SJCRH30 (cell line): Measurements from ENCODE around the gene TNPO2. TPM values are rescaled to one million over a fixed set of nuclear protein-coding genes. Genes with fewer than 3 reads are reported as not detected.
"Not testable (repeated sequence)": the region's sequence is repeated elsewhere in the genome, so short reads cannot be mapped to it uniquely, and the experiment has no call there.

Experiments
- DNase-seq, 2 experiments: peaks; one replicate each; pipeline ENCODE4 v3.0.0-alpha.2; 2015 to 2020
- H3K27ac ChIP-seq: fragments of 250-450 bp; sonication (Bioruptor Pico); 2 replicates; pipeline ENCODE4 v1.5.1; 2020; ENCODE audit warnings: mild to moderate bottlenecking, moderate library complexity
- H3K27me3 ChIP-seq: fragments of 250-450 bp; sonication (Bioruptor Pico); 2 replicates; pipeline ENCODE4 v1.5.1; 2020; ENCODE audit warnings: mild to moderate bottlenecking, moderate library complexity
- H3K36me3 ChIP-seq: fragments of 250-450 bp; sonication (Bioruptor Pico); 2 replicates; pipeline ENCODE4 v1.5.1; 2020; ENCODE audit warnings: mild to moderate bottlenecking, moderate library complexity
- H3K4me1 ChIP-seq: fragments of 250-450 bp; sonication (Bioruptor Pico); 2 replicates; pipeline ENCODE4 v1.5.1; 2020; ENCODE audit warnings: mild to moderate bottlenecking, moderate library complexity
- H3K4me3 ChIP-seq: fragments of 250-450 bp; sonication (Bioruptor Pico); 2 replicates; pipeline ENCODE4 v1.5.1; 2020; ENCODE audit warnings: mild to moderate bottlenecking, moderate library complexity
- H3K9me3 ChIP-seq: fragments of 250-450 bp; sonication (Bioruptor Pico); replicated peaks from 2 replicates; pipeline ENCODE4 v1.5.1; 2020; ENCODE audit warnings: mild to moderate bottlenecking, moderate library complexity
- total RNA-seq: library from RNA; depleted of rRNA; stranded (reverse); fragments of >200 nt; shearing (Covaris generic); gene quantifications from 2 replicates; pipeline ENCODE4 v1.2.3, GENCODE V29; 2014

Gene TNPO2
- total RNA-seq, 1 experiment from 2014 or later, result 80.9 TPM

DNA sequence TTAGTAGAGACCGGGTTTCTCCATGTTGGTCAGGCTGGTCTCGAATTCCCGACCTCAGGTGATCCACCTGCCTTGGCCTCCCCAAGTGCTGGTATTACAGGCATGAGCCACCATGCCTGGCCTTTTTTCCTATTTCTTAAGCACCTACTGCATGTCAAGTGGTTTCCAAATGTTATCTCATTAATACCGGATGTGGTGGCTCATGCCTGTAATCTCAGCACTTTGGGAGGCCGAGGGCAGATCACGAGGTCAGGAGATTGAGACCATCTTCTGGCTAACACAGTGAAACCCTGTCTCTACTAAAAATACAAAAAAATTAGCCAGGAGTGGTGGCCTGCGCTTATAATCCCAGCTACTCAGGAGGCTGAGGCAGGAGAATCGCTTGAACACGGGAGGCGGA is 1.9 kb upstream of the TNPO2 start:
- H3K36me3 ChIP-seq, result peaks cover 25% of the 10 kb centered on the region
- not testable (repeated sequence) for H3K27me3 ChIP-seq, DNase-seq, H3K4me3 ChIP-seq, H3K9me3 ChIP-seq, H3K4me1 ChIP-seq, H3K27ac ChIP-seq

GRCh38 chr19:12723381-12723640 is 421 bp downstream of the TNPO2 start:
- H3K4me3 ChIP-seq, result peak overlapping the region; percentile 78
- no peaks in the 10 kb centered on the region for H3K9me3 ChIP-seq
- peaks cover 18% of the 10 kb centered on the region for H3K36me3 ChIP-seq
- DNase-seq, result no peak
- H3K27ac ChIP-seq, result peak overlapping the region; percentile 84
- H3K4me1 ChIP-seq, result peaks cover 2% of the 10 kb centered on the region; the same call in 1 of the 2 replicates
- H3K27me3 ChIP-seq, result no peaks in the 10 kb centered on the region

DNA sequence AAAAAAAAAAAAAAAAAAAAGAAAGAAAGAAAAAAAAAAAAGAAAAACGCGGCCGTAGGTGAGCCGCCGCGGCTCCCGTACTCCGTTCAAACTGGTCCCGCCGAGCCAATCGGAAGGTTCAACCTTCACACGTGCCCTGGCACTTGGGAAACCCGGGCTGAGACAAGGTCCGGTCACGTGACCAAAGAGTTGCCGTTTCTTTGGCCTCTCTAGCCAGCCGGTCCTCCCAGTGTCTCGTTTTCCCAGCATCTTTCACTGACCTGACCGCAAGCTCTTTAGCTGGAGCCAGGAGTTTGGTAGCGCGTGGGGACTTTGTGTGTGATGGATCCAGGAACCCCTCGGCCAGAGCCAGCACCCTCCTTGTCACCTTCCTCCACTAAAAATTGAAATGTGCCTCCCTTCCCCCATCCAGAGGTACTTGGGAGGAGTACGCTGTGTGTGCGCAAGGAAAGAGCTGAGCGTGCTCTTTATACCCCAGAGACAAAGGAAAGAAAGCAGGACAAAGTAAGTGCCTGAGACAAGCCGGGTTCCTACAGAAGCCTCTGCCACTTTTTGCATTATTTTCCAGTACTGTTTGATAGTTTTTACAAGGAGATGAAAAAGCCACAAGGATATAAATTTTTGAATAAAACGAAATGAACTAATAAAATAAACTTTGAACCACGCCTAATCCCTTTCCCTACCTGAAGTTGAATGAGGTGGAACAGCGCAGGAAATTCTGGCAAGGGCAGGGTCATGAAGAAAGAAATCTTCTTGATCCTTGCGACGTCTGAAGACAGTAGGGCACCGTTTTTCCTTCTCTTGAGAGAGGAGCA is 959 bp downstream of the TNPO2 start:
- Histone ChIP-seq H3K9me3 (no peaks in the 10 kb centered on the region), H3K36me3 (peaks cover 18% of the 10 kb centered on the region), H3K4me3 (peak overlapping the region; percentile 78), H3K27me3 (no peaks in the 10 kb centered on the region), H3K27ac (peak overlapping the region; percentile 84), H3K4me1 (peaks cover 2% of the 10 kb centered on the region; the same call in 1 of the 2 replicates)
- DNase-seq, result peak; percentile 100

DNA sequence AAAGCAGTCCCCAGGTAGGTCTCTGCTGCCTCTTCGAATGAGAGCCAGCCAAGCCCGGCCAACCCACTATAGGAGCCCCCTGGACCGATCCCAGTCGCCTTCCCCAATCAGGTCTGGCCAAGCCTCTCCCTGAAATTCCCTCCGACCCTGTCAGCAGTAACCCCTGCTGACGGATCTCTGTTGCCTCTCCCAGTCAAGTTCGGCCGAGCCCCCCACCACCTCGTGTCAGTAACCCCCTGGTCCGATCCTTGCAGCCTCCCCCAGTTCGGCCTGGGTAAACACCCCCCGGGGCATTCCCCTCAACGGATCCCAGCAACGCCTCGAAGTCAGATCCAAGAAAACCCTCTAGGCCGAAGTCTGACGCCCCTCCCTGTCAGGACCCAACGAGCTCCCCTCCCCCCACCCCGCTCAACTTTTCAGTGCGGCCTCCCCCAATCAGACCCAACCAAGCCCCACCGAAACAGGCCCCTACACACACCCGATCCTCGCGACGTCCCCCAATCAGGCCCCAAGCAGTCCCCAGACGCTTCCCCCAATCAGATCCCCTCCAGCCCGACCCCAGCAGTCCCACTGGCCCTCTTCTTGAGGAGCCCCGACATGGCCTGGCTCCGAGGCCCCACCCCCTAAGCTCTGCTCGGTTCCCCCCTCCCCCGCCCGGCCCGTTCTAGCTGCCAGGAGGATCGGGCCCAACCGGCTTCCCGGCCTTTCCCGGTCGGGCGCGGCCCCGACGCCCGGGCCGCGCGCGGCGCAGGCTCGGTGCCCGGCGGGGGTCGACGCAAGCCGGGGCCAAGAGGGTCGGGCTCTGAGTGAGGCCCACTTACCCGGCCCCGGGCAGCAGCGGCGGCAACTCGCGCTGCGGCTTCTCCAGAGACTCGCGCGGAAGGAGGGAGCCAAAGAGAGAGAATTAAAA is 1.8 kb downstream of the TNPO2 start:
- Histone ChIP-seq H3K36me3 (peaks cover 23% of the 10 kb centered on the region), H3K4me3 (peak overlapping the region; percentile 78), H3K27me3 (no peaks in the 10 kb centered on the region), H3K9me3 (no peaks in the 10 kb centered on the region), H3K27ac (peak overlapping the region; percentile 84), H3K4me1 (peaks cover 2% of the 10 kb centered on the region; the same call in 1 of the 2 replicates)
- peak; percentile 80 to 86 for DNase-seq

DNA sequence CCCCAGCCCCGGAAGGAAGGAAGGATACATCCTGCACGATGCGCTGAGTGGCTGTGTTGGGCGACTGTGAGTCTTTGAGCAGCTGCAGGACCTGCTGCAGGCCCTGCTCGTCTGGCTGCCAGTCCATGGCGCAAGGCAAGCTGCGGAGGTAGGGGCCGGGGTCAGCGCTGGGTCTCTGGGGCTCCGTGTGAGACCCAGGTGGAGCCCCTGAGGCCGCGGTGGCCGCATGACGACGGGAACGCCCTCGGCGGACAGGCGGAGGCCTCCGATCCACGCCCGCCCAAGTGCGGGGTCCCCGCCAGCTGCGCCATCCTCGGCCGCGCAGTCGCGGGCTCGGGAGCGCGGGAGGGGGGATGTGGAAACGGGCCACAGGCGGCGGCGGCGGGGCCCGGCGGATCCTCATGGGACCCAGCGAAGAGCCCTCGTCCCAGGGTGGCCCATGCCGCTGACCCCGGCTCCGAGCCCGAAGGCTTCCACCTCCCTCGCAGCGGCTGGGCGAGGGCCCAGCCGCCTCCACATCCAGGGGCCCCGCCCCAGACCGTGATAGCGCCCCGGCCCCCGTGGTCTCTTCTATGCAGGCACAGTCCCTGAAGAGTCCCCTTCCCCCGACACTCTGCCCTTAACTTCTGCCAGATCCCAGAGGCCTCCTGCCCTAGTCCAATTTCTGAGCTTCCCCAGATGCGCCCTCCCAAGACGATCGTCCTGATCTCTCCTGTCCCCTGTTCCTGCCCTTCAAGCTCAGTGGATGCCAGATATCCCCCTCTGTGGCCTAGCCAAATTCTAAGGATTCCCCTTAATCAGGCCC is 2.7 kb downstream of the TNPO2 start:
- peak overlapping the region; percentile 78 for H3K4me3 ChIP-seq
- DNase-seq, result no peak
- peaks cover 32% of the 10 kb centered on the region for H3K36me3 ChIP-seq

GRCh38 chr19:12720296-12720695 is 3.4 kb downstream of the TNPO2 start:
- peak overlapping the region; percentile 78 for H3K4me3 ChIP-seq
- H3K9me3 ChIP-seq, result no peaks in the 10 kb centered on the region
- H3K4me1 ChIP-seq, result peaks cover 2% of the 10 kb centered on the region; the same call in 1 of the 2 replicates
- H3K27ac ChIP-seq, result no peak overlapping the region
- no peak for DNase-seq
- peaks cover 38% of the 10 kb centered on the region for H3K36me3 ChIP-seq
- no peaks in the 10 kb centered on the region for H3K27me3 ChIP-seq

More for the DNA sequence above, 2.7 kb downstream of the TNPO2 start:
- H3K4me1 ChIP-seq, result peaks cover 2% of the 10 kb centered on the region; the same call in 1 of the 2 replicates
- H3K9me3 ChIP-seq, result no peaks in the 10 kb centered on the region
- H3K27ac ChIP-seq, result peak overlapping the region; percentile 84
- no peaks in the 10 kb centered on the region for H3K27me3 ChIP-seq

DNA sequence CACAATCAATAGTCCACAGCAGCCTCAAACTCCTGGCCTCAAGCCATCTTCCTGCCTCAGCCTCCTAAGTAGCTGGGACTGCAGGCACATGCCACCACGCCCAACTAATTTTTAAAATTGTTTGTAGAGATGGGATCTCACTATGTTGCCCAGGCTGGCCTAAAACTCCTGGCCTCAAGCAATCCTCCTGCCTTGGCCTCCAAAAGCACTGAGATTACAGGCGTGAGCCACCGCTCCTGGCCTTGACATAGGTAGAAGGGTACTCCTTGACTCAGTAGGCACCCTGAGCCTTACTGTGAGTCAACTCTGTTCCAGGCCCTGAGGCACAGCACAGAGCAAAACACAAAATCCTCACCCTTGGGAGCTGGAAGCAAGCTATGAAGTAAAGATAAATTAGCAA is 7.8 kb downstream of the TNPO2 start:
- H3K9me3 ChIP-seq, result no peaks in the 10 kb centered on the region
- no peak overlapping the region for H3K4me3 ChIP-seq
- peaks cover 78% of the 10 kb centered on the region for H3K36me3 ChIP-seq
- H3K27me3 ChIP-seq, result no peaks in the 10 kb centered on the region
- H3K4me1 ChIP-seq, result no peaks in the 10 kb centered on the region
- no peak overlapping the region for H3K27ac ChIP-seq
- no peak for DNase-seq

GRCh38 chr19:12715102-12715501 is 8.6 kb downstream of the TNPO2 start:
- DNase-seq, result no peak
- H3K36me3 ChIP-seq, result peaks cover 86% of the 10 kb centered on the region

DNA sequence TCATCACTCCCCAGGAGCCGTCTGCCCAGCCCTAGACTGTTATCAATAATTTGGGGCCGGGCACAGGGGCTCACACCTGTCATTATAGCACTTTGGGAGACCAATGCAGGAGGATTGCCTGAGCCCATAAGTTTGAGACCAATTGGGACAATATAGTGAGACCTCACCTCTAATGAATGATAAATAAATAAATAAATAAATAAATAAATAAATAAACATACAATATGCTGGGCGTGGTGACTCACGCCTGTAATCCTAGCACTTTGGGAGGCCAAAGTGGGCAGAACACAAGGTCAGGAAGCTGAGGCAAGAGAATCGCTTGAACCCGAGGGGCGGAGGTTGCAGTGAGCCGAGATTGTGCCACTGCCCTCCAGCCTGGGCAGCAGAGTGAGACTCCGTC is 10.4 kb downstream of the TNPO2 start:
- not testable (repeated sequence) for DNase-seq, H3K27me3 ChIP-seq, H3K4me3 ChIP-seq, H3K9me3 ChIP-seq, H3K27ac ChIP-seq, H3K4me1 ChIP-seq
- peaks cover 89% of the 10 kb centered on the region for H3K36me3 ChIP-seq

More at GRCh38 chr19:12715102-12715501, 8.6 kb downstream of the TNPO2 start:
- H3K4me1 ChIP-seq, result no peaks in the 10 kb centered on the region
- H3K4me3 ChIP-seq, result no peak overlapping the region
- H3K27ac ChIP-seq, result no peak overlapping the region
- H3K9me3 ChIP-seq, result no peaks in the 10 kb centered on the region
- no peaks in the 10 kb centered on the region for H3K27me3 ChIP-seq

DNA sequence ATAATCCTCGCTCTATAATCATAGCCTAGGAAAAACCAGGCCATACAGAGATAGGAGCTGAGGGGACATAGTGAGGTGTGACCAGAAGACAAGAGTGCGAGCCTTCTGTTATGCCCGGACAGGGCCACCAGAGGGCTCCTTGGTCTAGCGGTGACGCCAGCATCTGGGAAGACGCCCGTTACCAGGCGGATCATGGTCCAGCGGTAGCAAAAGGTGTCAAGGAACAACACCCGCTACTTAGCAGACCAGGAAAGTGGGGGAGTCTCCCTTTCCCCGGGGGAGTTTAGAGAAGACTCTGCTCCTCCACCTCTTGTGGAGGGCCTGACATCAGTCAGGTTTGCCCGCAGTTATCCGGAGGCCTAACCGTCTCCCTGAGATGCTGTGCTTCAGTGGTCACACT is 11.7 kb downstream of the TNPO2 start:
- H3K27ac ChIP-seq, H3K4me1 ChIP-seq, DNase-seq, H3K9me3 ChIP-seq, H3K4me3 ChIP-seq, H3K27me3 ChIP-seq: not testable (repeated sequence)
- peaks cover 90% of the 10 kb centered on the region for H3K36me3 ChIP-seq

DNA sequence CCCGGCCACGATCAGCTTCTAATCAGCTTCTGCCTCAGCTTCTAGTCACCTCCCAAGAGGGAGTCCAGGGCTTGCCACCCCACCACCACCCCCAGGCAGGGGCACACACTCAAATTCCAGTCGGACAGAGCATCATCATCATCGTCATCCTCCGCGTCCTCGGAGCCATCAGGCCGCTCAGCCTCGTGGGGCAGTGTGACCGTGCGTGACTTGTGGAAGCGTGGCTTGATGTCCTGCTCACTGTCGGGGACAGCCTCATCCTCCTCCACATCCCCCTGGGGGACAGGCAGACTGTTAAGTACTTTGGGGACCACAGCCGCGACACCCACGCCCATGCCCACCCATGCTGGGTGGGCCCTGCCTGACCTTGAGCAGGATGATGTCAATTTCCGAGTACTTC is 12.5 kb downstream of the TNPO2 start:
- H3K4me3 ChIP-seq, result no peak overlapping the region
- no peaks in the 10 kb centered on the region for H3K9me3 ChIP-seq
- H3K27me3 ChIP-seq, result no peaks in the 10 kb centered on the region
- H3K27ac ChIP-seq, result no peak overlapping the region
- no peaks in the 10 kb centered on the region for H3K4me1 ChIP-seq
- DNase-seq, result no peak
- H3K36me3 ChIP-seq, result peaks cover 91% of the 10 kb centered on the region

DNA sequence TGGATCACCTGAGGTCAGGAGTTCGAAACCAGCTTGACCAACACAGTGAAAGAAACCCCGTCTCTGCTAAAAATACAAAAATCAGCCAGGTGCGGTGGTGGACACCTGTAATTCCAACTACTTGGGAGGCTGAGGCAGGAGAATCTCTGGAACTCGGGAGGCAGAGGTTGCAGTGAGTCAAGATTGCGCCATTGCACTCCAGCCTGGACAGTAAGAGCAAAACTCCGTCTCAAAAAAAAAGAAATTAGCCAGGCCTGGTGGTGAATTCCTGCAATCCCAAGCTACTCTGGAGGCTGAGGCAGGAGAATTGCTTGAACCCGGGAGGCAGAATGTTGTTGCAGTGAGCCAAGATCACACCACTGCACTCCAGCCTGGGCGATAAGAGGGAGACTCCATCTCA is 15.1 kb downstream of the TNPO2 start:
- Histone ChIP-seq H3K27ac (no peak overlapping the region), H3K4me3 (no peak overlapping the region), H3K27me3 (no peaks in the 10 kb centered on the region), H3K4me1 (no peaks in the 10 kb centered on the region), H3K36me3 (peaks cover 91% of the 10 kb centered on the region), H3K9me3 (no peaks in the 10 kb centered on the region)
- DNase-seq, result no peak

DNA sequence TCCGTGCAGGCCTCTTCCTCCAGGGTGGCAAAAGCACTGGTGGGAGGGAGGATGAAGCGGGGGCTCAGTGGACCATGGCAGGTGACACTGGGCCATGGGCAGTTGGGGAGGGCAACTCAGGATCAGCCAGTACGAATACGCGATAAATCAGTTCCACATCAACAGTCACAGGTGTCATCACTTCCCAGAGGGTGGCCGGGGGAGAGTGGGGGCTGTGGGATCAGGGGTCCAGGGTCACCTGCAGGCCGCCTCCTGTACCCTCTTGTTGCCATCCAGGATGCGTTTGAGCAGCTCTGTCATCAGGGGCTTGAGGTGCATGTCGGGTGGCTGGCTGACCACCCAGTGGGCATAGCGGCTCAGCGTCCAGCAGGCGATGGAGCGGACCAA is 17.4 kb downstream of the TNPO2 start:
- no peak for DNase-seq
- H3K4me3 ChIP-seq, result no peak overlapping the region
- H3K4me1 ChIP-seq, result no peaks in the 10 kb centered on the region
- H3K36me3 ChIP-seq, result peaks cover 95% of the 10 kb centered on the region
- H3K27me3 ChIP-seq, result no peaks in the 10 kb centered on the region
- H3K27ac ChIP-seq, result no peak overlapping the region
- no peaks in the 10 kb centered on the region for H3K9me3 ChIP-seq

DNA sequence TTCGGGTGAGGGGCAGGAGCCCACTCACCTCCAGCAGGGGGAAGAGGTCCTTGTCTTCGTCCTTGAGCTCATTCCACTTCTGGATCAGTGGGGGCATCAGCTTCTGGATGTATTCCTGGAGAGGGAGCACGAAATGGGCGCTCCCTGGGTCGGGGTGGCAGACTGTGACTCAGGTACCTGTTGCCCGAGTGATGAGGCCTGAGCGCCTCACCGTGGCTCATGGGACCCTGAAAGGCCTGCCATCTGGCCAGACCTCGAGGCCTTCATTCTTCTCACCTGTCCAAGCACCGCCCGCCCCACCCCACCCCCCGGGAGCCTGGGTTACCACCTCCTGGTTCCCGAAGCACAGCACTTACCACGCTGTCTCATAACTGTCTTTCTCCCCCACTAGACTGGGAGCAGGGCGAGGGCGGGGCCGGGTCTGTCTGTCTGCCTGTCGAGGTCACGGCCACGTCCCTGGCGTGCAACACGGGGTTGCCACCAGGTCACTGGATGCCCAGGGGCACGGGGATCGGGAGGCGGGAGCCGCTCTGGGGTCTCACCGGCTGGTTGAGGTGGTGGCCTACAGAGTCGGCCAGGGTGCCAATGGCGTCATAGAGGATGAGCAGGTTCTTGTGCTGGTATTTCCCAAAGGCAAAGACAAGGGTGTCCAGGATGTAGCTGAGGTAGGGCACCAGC is 17.9 kb downstream of the TNPO2 start:
- Histone ChIP-seq H3K4me3 (no peak overlapping the region), H3K4me1 (no peaks in the 10 kb centered on the region), H3K27me3 (no peaks in the 10 kb centered on the region), H3K27ac (no peak overlapping the region), H3K9me3 (no peaks in the 10 kb centered on the region), H3K36me3 (peaks cover 95% of the 10 kb centered on the region)
- no peak for DNase-seq
